ENCODE results near the gene HOXA7. TPM values are rescaled to one million over a fixed set of nuclear protein-coding genes. Genes with fewer than 3 reads are reported as not detected.
A peak's percentile ranks its signal among the peaks of the same experiment; 100 is the strongest.

HOXA7 gene
- total and polyA plus RNA-seq, 9 donors = 0.23 to 4.5 (median 0.75) TPM

DNA sequence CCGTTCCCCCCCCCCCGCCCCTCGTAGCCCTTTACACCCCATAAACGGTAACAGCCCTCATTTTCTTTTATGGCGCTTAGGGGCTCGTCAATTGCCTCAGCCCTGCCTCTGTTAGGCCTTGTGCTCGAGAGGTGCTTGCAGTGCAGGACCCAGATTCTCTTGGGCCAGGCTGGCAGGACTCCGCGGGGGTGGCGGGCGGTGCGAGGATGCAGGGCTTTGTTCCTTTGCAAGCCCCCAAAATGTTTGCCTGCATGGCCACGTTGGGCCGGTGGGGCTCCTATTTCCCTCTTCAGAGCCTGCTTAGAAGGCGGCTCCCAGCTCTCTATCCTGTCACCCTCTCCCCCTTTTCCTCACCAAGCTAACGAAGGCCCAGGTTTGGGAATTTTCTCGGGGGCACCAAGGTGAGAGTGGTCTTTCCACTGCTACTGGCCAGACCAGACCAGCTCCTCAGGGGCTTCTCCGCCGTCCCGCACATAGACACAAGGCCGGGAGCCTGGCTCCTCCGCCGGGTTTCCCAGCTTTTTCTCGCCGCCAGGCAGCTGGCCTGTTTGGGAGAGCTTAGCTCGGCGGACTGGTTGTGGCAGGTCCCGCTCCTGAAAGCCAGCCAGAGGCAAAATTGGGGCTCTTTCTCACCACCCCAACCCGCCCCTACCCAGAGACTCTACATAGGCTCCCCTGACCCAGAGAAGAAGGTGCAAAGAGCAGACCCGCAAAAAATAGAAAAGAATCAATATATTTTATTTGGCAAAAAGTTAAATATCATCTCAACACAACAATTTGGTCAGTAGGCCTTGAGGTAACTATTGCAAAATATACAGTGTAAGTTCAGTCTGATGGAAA lies 5.5 kb upstream of the HOXA7 start:
- Histone ChIP-seq H3K27me3 (peaks cover 9% of the 10 kb centered on the region), H3K36me3 (no peaks in the 10 kb centered on the region), H3K4me3 (no peak overlapping the region), H3K4me1 (ENCODE audit: insufficient read depth) (peaks cover 2% of the 10 kb centered on the region), H3K27ac (no peak overlapping the region), H3K9me3 (no peaks in the 10 kb centered on the region)
- WGBS, 3 donors = 62 to 69% (median 62%) methylated on average over 28 to 30 of the region's 30 CpGs
- peak in 3 of 5 donors; percentile 12 to 30 (median 19) for DNase-seq
- TF ChIP-seq, protein P1, sequence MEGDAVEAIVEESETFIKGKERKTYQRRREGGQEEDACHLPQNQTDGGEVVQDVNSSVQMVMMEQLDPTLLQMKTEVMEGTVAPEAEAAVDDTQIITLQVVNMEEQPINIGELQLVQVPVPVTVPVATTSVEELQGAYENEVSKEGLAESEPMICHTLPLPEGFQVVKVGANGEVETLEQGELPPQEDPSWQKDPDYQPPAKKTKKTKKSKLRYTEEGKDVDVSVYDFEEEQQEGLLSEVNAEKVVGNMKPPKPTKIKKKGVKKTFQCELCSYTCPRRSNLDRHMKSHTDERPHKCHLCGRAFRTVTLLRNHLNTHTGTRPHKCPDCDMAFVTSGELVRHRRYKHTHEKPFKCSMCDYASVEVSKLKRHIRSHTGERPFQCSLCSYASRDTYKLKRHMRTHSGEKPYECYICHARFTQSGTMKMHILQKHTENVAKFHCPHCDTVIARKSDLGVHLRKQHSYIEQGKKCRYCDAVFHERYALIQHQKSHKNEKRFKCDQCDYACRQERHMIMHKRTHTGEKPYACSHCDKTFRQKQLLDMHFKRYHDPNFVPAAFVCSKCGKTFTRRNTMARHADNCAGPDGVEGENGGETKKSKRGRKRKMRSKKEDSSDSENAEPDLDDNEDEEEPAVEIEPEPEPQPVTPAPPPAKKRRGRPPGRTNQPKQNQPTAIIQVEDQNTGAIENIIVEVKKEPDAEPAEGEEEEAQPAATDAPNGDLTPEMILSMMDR (IDR thresholded peaks at IDR 0.05) = no peak
- no peak for TF ChIP-seq POLR2A (IDR thresholded peaks at IDR 0.05)
- no peak for TF ChIP-seq EP300 (IDR thresholded peaks at IDR 0.05)
- intact Hi-C loops (cut with DNase I) = loop anchor here in 3 of 4 donors (5.0 to 10.0 kb wide), 4 partner anchors 787 to 1277 kb away; no protein-coding TSS in a partner anchor

DNA sequence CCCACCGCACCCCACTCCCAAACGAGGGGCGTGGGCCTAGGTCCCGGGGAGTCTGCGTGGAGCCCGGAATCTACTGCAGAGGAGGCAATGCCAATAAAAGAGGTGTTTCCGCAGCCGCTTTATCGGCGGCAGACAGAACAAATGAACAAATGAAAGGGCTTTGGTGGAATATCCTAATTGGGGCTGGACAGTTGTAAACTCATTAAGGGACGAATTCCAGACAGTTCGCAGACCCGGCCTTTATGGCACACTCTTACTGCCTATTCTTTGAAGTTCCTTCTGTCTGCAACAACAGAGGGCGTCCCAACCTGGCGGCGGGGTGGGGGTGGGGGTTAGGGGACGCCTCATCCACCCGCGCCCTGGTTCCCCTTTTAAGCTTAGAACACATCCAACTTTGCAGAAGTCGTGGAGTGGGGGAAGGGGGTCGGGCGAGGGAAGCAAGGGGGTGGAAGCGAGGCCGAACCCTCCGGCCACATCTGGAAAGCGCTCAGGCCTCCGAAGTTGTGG lies 4.8 kb upstream of the HOXA7 start:
- TF ChIP-seq, protein P1 (IDR thresholded peaks at IDR 0.05) = no peak
- TF ChIP-seq POLR2A (IDR thresholded peaks at IDR 0.05) = no peak
- TF ChIP-seq EP300 (IDR thresholded peaks at IDR 0.05) = no peak

DNA sequence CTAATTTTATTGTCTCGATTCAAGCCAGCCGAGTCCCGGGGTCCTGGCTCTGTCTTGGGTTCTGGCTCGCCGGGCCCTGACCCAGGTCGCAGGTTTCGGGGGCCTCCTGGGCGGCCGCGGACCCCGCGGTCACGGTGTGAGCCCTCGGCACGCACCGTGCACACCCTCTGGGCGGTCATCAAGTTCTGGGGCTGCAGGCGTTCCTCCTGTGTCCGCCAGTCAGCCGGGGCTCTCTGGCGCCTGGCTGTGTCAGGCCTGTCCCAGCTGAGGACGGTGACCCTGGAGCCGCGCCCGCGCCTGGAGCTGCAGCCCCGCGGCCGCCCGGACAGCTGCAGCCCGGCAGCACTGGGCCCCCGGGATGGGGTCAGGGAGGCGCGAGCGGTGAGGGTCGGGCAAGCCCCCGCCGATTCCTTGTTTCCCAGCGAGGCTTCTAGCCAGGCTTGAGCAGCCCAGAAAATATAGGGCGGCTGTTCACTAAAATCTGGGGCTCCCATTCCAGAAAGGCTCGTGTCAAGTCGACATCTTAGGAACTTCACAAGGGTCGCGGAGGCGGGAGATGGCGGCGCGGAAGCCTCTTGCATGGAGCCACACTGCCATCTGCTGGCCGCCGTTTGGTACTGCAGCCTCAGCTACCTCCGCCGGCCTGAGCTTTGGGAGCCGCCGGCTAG lies 4.2 kb upstream of the HOXA7 start:
- no peaks in the 10 kb centered on the region for H3K36me3 ChIP-seq
- no peak overlapping the region for H3K27ac ChIP-seq
- H3K27me3 ChIP-seq = peaks cover 9% of the 10 kb centered on the region
- 3% methylated on average over 43 to 54 of the region's 54 CpGs for WGBS, 3 donors
- intact Hi-C loops (cut with DNase I) = loop anchor here in 3 of 4 donors (5.0 to 10.0 kb wide), 4 partner anchors 786 to 1276 kb away; no protein-coding TSS in a partner anchor
- peak overlapping the region; percentile 43 for H3K4me3 ChIP-seq
- peaks cover 4% of the 10 kb centered on the region for H3K4me1 ChIP-seq (ENCODE audit: insufficient read depth)
- peak; percentile 71 to 89 (median 87) for DNase-seq
- TF ChIP-seq POLR2A (IDR thresholded peaks at IDR 0.05) = no peak
- TF ChIP-seq, protein P1 (IDR thresholded peaks at IDR 0.05) = peak; percentile 96 to 98 (median 97)
- no peaks in the 10 kb centered on the region for H3K9me3 ChIP-seq

More for the DNA sequence above, 4.8 kb upstream of the HOXA7 start:
- Histone ChIP-seq H3K27me3 (peaks cover 9% of the 10 kb centered on the region), H3K4me3 (peak overlapping the region; percentile 43), H3K36me3 (no peaks in the 10 kb centered on the region), H3K27ac (no peak overlapping the region), H3K4me1 (ENCODE audit: insufficient read depth) (peaks cover 4% of the 10 kb centered on the region), H3K9me3 (no peaks in the 10 kb centered on the region)
- 7 to 19% (median 10%) methylated on average over 26 to 27 of the region's 27 CpGs for WGBS, 3 donors
- peak in 1 of 5 donors; percentile 31 for DNase-seq
- intact Hi-C loops (cut with DNase I) = loop anchor here in 3 of 4 donors (5.0 to 10.0 kb wide), 4 partner anchors 786 to 1276 kb away; no protein-coding TSS in a partner anchor

DNA sequence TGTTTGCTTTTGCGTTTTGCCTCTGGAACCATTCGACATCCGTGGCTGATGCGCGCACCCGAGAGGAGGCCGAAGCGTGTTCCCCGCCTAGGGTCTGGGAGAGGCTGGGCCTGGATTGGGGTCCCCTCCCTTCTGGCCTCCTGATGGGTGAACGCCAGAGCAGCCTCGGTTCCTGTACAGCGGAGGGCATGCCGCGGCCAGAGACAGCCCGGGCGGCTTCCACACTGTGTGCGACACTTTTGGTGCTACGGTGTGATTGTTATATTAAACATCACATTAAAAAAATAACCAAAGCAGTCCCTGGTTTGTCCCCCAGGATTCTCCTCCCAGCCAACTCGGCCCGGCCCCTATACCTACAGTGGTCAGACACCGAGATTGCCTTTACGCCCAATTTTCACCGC lies 3.7 kb upstream of the HOXA7 start:
- intact Hi-C loops (cut with DNase I) = loop anchor here in 3 of 4 donors (5.0 to 10.0 kb wide), 4 partner anchors 785 to 1275 kb away; no protein-coding TSS in a partner anchor
- Histone ChIP-seq H3K36me3 (no peaks in the 10 kb centered on the region), H3K4me3 (peak overlapping the region; percentile 43), H3K9me3 (no peaks in the 10 kb centered on the region), H3K4me1 (ENCODE audit: insufficient read depth) (peaks cover 4% of the 10 kb centered on the region), H3K27ac (no peak overlapping the region), H3K27me3 (peaks cover 12% of the 10 kb centered on the region)
- TF ChIP-seq POLR2A (IDR thresholded peaks at IDR 0.05) = no peak
- TF ChIP-seq, protein P1 (IDR thresholded peaks at IDR 0.05) = no peak
- TF ChIP-seq EP300 (IDR thresholded peaks at IDR 0.05) = no peak
- 78 to 83% (median 80%) methylated on average over 23 of the region's 23 CpGs for WGBS, 3 donors
- DNase-seq = peak in 2 of 5 donors; percentile 26 to 33

Measured in ovary (tissue), 9 donors.